ENCODE data around the gene LYZL1.

DNA sequence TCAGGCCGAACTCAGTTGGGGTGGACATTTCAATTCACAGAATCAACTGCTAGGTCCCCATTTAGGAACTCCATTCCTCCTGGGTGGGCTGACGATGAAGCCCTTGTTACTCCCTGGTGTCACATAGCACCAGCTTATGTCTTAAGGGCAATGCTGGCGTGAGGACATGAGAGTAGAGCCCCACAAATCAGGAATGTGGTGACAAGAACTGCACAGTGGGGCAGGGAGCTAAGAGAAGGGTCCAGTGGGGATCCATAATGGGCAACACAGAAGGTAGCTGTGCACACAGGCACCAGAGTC, 57.0 kb downstream of the LYZL1 start:
- TF ChIP-seq CTCF (IDR thresholded peaks at IDR 0.05; ENCODE audit: poor library complexity, severe bottlenecking), result no peak
- TF ChIP-seq POLR2AphosphoS5 (IDR thresholded peaks at IDR 0.05), result no peak
- no peak for TF ChIP-seq EZH2 (IDR thresholded peaks at IDR 0.05; ENCODE audit: borderline replicate concordance, insufficient read depth, low read length, poor library complexity, severe bottlenecking)
- TF ChIP-seq EP300 (conservative IDR thresholded peaks at IDR 0.05; ENCODE audit: poor library complexity, severe bottlenecking), result no peak
